HG03575 (cell line): Measurements from ENCODE around the gene OPN4.
A peak's percentile ranks its signal among the peaks of the same experiment; 100 is the strongest.

Experiments
- ATAC-seq: cut with Tn5 transposase; IDR thresholded peaks from one replicate; pipeline ENCODE4 v1.9.1; 2021; ENCODE audit not compliant: unreplicated experiment, insufficient number of reproducible peaks, low FRiP score; ENCODE audit errors: extremely low read depth

The OPN4 gene

GRCh38 chr10:86673216-86673826, 19.0 kb downstream of the OPN4 start:
- no peak for ATAC-seq

GRCh38 chr10:86673827-86674581, 19.7 kb downstream of the OPN4 start:
- ATAC-seq = no peak

GRCh38 chr10:86674912-86675311, 20.6 kb downstream of the OPN4 start:
- no peak for ATAC-seq

GRCh38 chr10:86677374-86677773, 23.0 kb downstream of the OPN4 start:
- no peak for ATAC-seq

DNA sequence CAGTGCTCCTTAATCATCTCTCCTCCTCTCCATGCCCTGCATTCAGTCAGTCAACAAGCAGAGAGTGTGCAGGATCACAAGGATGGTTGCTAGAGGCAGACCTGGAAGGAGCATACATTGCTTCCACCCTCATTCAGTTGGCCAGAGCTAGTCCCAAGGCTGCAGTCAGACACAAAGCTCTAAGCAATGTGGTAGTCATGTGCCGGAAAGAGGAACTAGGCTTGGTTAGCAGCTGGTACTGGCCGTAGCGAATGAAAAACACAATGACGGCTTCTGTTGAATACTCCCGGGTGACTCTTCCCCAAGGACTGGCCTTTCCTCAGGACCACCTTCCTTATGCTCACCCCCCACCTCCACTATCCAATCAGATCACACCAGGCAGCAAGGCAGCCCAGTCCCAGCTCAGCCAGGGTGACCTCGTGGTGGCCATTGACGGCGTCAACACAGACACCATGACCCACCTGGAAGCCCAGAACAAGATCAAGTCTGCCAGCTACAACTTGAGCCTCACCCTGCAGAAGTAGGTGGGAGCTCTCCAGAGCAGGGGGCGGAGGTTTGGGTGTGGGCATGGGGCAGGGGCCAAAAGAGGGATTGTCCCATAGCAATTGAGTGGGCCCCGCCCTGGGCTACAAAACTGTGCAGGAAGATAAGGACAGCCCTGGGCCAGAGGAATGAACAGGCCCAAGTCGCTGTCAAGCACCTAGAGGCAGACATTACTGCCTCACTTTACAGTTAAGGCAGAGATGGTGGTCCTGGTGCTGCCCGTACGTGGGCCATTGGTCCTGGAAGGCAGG, 24.8 kb downstream of the OPN4 start:
- ATAC-seq = no peak

DNA sequence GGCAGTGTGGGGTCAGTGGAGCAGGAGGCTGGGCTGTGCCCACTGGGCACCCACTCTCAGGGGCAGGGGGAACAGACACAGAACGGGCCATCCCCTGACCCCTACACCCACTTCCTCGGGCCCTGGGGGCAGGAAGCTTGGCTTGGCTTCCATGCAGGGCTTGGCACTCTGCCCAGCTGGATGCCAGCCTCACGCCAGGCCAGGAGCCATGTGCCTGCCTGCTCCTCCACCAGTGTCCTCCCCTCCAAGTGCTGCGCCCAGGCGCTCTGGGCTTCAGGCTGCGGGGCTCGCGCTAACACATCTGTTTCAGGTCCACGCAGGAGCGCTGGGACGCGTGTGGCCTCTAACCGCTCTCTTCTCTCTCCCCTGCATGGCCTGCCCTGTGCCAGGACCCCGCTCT, 26.7 kb downstream of the OPN4 start:
- no peak for ATAC-seq

DNA sequence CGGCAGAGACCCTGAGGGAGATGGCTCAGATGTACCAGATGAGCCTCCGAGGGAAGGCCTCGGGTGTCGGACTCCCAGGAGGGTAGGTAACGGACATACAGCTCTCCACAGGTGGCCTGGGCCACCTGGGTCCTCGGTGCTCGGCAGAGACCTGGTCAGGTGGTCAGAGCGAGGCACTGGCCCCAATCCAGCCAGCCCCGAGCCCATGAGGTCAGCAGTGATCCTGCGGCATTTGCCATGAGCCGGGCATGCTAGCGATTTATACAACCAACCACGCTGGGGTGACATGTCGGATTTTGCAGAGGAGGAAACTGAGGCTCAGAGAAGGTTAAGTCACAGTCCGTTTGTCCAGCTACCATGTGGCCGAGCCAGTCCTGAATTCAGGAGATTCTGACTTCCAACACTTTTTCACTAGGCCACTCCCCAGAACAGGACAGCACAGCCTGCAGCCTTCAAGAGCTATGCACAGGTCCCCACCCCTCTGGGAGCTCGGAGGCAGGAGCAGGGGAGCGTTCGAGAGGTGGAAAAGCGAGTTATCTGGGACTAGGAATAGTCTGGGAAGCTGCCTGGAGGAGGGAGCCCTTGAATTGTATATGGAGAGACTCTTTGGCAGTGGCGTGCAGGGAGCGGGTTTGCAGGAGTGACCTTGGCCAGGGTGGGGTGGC, 27.5 kb downstream of the OPN4 start:
- no peak for ATAC-seq

DNA sequence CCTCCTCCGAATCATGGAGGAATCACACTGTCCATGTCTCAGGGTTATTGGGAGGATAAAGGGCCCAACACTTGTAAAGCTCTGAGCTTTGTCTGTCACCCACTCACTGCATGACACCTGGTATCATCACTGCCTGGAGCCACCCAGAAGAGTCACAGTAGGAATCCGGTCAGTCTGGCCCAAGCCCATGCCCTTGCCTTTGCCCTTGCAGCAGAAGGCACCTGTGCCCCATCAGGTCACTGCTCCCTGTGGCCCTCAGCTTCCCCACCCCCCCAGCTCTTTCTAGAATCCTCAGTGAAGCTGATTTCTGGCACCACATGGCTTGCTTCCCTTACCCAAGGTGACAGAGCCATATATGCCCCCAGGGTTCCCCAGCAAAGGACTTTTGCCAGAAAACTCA, 28.3 kb downstream of the OPN4 start:
- ATAC-seq = no peak

GRCh38 chr10:86684331-86685097, 30.2 kb downstream of the OPN4 start:
- no peak for ATAC-seq

GRCh38 chr10:86685416-86685815, 31.1 kb downstream of the OPN4 start:
- ATAC-seq = no peak

- ATAC-seq = no peak
Measured at GRCh38 chr10:86685893-86686632, 31.7 kb downstream of the OPN4 start.

GRCh38 chr10:86686972-86687371, 32.6 kb downstream of the OPN4 start:
- no peak for ATAC-seq

- no peak for ATAC-seq
Measured at GRCh38 chr10:86687750-86688149, 33.4 kb downstream of the OPN4 start.

GRCh38 chr10:86688398-86688921, 34.1 kb downstream of the OPN4 start:
- peak; percentile 65 for ATAC-seq

DNA sequence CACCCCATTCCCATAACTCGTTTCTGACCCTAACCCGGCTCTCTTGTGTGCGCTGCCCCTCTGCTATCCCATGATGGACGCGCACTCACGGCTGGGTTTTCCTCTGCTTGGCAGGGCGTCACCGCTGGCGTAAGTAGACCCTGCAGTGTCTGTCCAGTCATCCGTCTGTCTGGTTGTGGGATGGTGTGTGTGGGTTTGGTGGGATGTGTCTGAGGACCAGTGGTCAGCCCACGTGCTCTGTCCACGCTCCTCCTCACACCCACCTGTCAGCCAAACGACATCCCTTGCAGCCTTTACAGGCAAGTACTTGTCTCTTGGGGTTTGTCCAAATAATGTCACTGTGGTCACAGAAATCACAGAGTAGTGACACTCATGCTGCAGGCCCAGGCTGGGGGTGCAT, 34.8 kb downstream of the OPN4 start:
- no peak for ATAC-seq

- no peak for ATAC-seq
Measured at GRCh38 chr10:86690231-86690630, 35.9 kb downstream of the OPN4 start.

GRCh38 chr10:86690657-86691084, 36.3 kb downstream of the OPN4 start:
- ATAC-seq = no peak
